HEK293T (cell line): ENCODE measurements around the gene BRD3.

Source experiments
- BHLHE40 ChIP-seq: fragments of 450-650 bp; IDR thresholded peaks from 2 replicates; pipeline ENCODE4 v1.6.1; 2016; ENCODE audit warnings: mild to moderate bottlenecking, moderate library complexity, borderline replicate concordance
- TARDBP ChIP-seq: fragments of 450-650 bp; IDR thresholded peaks from 2 replicates; pipeline ENCODE4 v1.6.1; 2016

DNA sequence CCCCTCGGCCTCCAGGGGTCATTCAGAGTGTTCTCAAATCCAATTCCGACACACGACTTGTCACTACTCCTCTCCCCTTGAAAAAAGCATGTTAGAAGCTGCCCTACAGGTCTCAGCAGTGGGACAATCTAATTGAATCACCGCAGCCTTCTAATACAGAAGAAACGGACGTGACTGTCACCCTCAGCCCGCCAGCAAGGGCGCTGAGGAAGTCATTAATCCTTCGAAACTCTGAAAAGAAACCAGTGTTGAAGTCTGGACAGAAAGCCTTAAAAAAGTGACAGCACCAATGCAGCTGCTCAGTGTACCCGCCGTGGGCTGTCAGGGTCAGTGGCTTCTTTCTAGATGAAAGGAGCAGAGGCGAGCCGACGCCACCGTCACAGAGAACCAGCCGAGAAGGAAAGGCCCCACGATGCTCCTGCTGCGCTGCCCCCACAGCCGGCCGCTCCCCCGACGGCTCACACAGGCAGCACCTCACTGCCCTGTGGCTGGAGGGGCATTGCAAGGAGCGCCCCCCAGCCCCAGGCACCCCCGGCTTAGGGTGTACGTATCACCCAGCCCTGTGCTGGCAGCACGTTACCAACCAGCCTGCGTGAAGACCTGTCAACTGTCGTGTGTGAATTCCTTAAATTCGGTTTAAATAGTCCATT is 36.9 kb downstream of the BRD3 start:
- no peak for TF ChIP-seq BHLHE40
- no peak for TF ChIP-seq TARDBP
